AG09319 (cell line): ENCODE results near the gene FKBP5.

Experiments
- DNase-seq: peaks from one replicate; pipeline ENCODE4 v3.0.0-alpha.2; 2010; ENCODE audit warnings: low read depth; ENCODE audit errors: extremely low read depth
- TF ChIP-seq, protein P1 (sequence below): IDR thresholded peaks from 2 replicates; pipeline ENCODE4 v1.5.1; 2011; ENCODE audit warnings: low read depth, mild to moderate bottlenecking, inconsistent platforms, low read length, moderate library complexity

Gene FKBP5

DNA sequence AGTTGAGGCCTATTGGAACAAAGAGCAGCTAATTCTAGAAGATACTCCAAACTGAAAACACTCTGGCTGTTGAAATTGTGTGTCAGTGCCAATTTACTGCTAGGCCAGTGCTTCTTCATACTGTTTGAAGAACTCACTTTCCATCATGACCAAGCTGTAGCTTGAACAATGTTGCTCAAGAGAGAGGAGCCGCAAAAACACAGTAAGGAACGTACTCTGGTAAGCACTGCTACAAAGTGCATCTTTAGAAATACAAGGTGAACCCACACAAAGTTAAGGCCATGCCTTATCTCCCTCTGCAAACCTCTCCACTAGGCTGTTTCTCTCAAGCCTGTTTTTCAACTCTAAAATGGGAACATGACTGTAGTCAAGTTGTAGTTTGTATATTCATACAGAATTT, 101.5 kb downstream of the FKBP5 start:
- no peak for DNase-seq
- TF ChIP-seq, protein P1, sequence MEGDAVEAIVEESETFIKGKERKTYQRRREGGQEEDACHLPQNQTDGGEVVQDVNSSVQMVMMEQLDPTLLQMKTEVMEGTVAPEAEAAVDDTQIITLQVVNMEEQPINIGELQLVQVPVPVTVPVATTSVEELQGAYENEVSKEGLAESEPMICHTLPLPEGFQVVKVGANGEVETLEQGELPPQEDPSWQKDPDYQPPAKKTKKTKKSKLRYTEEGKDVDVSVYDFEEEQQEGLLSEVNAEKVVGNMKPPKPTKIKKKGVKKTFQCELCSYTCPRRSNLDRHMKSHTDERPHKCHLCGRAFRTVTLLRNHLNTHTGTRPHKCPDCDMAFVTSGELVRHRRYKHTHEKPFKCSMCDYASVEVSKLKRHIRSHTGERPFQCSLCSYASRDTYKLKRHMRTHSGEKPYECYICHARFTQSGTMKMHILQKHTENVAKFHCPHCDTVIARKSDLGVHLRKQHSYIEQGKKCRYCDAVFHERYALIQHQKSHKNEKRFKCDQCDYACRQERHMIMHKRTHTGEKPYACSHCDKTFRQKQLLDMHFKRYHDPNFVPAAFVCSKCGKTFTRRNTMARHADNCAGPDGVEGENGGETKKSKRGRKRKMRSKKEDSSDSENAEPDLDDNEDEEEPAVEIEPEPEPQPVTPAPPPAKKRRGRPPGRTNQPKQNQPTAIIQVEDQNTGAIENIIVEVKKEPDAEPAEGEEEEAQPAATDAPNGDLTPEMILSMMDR: no peak

DNA sequence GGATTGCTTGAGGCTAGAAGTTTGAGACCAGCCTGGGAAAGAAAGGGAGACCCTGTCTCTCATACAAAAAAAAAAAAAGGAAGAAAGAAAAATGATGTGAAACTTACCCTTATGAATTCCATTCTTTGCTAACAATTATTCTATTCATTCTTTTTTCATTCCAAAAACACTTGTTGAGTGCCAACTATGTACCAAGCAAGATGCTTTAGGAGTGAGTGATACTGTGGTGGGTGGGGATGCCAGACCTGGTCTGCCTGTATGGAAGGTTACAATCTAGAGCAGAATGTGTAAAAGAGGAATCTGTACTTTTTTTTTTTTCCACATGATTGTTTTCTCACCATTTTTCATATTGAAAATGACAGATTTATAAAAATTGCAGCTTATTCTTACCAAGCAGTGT, 102.2 kb downstream of the FKBP5 start:
- TF ChIP-seq, protein P1: no peak
- no peak for DNase-seq

DNA sequence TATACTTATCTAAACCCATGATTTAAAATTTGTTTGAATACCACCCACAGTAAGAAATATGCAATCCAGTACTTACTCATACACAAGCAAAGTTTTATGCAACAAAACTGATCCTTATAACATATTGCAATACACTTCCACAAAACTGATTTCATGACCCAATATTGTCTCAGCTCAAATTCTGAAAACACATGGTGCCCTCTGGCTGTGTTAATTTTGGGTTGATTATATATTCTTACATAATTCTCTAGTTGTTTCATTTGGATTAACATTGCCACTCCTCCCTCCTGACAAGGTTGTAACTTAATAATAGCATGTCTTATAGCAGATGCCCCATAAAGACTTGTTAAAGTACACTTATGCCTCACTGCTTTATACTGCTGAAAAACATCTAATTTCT, 103.1 kb downstream of the FKBP5 start:
- peak; percentile 27 for DNase-seq
- TF ChIP-seq, protein P1: no peak

DNA sequence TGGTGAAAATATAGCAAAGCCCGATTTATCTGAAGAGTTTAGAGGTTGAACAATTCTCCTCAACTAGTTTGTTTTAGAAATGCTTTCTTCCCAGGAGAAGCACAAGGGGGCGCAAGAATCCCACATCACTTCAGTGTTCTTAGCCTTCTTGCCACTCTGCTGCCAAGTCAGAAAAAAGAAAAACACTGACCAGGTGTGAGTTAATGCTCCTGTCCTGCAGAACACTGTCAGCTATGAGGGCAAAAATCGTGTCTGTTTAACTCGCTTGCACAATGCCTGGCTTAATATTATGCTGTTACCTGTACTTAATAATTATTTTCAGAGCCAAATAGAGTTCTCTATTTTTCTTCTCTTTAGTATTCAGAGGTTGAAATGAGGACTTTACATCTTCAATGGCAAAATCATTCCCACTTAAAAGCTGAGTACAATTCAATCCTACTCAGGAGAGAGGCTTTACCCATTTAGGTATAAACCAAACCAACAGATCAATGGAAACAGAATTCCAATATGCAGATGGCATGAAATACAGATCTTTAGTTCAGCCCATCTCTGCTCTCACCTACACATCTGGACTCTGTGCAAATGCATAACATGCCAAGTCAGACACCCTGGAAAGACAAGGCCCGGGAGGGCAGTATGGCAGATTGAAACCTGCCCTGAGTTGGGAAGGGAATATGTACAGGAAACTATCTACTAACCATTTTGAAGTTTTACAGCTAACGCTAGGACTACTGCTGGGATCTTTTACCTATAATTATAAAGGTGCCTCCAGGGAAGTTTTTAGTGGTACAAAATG, 104.6 kb downstream of the FKBP5 start:
- TF ChIP-seq, protein P1: peak; percentile 83
- DNase-seq: peak; percentile 49

DNA sequence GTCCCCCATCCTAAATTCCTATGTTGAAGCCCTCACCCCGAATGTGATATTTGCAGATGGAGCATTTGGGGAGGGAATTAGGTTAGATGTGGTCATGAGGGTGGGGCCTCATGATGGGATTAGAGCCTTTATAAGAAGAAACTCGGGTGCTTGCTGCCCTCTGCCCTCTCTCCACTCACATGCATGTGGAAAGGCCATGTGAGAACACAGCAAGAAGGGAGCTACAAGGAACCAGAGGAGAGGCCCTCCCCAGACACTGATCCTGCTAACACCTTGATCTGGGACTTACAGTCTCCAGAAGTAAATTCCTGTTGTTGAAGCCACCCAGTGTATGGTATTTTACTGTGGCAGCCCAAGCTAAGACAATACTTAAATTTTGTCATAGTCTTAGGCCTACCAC, 106.4 kb downstream of the FKBP5 start:
- TF ChIP-seq, protein P1: no peak
- no peak for DNase-seq

DNA sequence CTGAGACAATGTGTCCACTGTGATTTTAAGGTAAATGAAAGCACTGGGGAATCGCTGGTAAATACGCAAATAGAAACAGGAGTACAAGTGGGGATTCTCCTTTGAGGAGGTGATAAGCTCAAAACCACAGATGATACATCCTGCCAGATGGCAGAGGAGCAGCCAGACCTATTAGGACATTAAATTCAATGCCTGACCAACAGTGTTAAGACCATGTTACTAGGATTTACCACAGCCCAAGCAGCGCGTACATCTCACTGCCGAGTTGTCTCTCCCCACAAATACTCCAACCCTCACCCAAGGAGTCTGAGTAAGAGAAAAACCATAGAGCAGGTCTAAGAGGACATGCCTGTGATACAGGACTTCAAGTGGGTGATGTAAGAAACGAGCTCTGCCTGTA, 107.1 kb downstream of the FKBP5 start:
- TF ChIP-seq, protein P1: no peak
- DNase-seq: no peak

DNA sequence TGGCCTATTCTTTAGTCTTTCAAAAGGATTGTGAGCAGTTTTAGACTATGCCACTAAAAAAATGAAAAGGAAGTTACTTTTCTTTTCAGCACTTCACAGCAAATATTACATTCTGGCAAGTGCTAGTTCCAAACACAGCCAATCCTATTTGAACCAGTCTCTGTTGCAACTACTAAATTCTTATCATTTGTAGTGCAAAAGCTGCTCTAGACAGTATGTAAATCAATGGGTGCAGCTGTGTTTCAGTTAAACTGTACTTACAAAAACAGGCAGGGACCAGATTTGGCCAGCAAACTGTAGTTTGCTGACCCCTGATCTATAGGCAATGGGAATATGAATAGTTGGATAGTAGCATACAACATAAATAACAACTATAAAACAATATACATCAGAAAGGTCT, 107.9 kb downstream of the FKBP5 start:
- TF ChIP-seq, protein P1: no peak
- no peak for DNase-seq
